ENCODE results near the gene AHDC1.

DNA sequence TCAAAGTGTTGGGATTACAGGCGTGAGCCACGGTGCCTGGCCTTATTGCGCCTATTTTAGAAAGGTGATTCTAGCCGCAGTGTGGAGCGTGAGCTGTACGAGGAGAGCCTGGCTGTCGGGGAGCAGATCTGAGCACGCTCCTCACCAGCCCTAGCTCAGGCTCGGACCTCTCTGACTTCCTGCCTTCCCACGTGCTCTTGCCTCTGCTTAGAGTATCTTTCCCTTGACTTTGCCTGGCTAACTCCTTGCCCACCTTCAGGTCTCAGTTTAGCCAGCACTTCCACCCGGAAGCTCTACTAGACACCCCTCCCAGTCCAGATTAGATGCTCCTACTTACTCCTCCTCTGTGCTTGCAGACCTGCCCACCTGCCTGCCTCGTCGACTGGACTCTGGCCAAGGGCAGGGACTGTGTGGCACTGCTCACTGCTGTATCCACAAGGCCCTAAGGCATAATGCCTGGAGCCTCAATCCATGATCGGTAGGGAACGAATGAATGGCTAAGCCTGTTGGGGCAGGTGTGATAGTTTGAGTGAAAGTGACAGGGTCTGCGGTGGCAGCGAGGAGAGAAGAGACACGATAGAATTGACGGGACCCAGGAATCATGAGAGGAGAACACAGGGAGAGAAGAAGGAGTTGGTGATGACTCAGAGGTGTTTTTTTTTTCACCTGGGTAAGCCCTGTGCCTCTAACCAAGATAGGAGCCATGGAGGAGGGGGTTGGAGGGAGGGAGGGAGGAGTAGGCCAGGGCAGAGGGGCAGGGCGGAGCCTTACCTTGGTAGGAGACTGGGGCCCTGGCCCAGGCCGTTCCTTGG is 85.8 kb downstream of the AHDC1 start:
- TF ChIP-seq, protein P1, sequence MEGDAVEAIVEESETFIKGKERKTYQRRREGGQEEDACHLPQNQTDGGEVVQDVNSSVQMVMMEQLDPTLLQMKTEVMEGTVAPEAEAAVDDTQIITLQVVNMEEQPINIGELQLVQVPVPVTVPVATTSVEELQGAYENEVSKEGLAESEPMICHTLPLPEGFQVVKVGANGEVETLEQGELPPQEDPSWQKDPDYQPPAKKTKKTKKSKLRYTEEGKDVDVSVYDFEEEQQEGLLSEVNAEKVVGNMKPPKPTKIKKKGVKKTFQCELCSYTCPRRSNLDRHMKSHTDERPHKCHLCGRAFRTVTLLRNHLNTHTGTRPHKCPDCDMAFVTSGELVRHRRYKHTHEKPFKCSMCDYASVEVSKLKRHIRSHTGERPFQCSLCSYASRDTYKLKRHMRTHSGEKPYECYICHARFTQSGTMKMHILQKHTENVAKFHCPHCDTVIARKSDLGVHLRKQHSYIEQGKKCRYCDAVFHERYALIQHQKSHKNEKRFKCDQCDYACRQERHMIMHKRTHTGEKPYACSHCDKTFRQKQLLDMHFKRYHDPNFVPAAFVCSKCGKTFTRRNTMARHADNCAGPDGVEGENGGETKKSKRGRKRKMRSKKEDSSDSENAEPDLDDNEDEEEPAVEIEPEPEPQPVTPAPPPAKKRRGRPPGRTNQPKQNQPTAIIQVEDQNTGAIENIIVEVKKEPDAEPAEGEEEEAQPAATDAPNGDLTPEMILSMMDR (IDR thresholded peaks at IDR 0.05; ENCODE audit: poor library complexity, severe bottlenecking): no peak
- no peak for TF ChIP-seq RAD21 (conservative IDR thresholded peaks at IDR 0.05)
- TF ChIP-seq, protein P2, sequence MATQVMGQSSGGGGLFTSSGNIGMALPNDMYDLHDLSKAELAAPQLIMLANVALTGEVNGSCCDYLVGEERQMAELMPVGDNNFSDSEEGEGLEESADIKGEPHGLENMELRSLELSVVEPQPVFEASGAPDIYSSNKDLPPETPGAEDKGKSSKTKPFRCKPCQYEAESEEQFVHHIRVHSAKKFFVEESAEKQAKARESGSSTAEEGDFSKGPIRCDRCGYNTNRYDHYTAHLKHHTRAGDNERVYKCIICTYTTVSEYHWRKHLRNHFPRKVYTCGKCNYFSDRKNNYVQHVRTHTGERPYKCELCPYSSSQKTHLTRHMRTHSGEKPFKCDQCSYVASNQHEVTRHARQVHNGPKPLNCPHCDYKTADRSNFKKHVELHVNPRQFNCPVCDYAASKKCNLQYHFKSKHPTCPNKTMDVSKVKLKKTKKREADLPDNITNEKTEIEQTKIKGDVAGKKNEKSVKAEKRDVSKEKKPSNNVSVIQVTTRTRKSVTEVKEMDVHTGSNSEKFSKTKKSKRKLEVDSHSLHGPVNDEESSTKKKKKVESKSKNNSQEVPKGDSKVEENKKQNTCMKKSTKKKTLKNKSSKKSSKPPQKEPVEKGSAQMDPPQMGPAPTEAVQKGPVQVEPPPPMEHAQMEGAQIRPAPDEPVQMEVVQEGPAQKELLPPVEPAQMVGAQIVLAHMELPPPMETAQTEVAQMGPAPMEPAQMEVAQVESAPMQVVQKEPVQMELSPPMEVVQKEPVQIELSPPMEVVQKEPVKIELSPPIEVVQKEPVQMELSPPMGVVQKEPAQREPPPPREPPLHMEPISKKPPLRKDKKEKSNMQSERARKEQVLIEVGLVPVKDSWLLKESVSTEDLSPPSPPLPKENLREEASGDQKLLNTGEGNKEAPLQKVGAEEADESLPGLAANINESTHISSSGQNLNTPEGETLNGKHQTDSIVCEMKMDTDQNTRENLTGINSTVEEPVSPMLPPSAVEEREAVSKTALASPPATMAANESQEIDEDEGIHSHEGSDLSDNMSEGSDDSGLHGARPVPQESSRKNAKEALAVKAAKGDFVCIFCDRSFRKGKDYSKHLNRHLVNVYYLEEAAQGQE (IDR thresholded peaks at IDR 0.05; ENCODE audit: borderline replicate concordance): no peak

Data from neural cell (in vitro differentiated cells).